Measurements from ENCODE around the gene CDK17. TPM values are rescaled to one million over a fixed set of nuclear protein-coding genes. Genes with fewer than 3 reads are reported as not detected.

CDK17 gene
- total RNA-seq, 2 experiments from 2014 or later = 38.0 to 39.4 TPM

DNA sequence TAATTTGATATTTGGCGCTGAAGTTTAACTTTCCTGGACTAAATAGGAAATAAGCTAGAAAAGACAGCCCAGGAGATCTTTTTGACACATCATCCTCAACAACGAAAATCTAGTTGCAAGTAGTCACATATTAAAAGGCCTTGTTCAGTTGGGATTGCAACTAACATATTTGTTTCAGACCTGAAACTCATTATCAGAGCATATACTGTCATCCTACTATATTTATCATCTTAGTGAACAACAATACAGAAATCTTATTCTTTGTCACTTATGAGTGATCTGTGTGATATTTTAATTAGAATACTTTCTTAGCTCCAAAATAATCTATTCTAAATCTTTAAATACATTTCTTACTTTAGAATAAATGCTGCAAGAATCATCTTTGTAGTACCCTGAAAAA, 134.0 kb downstream of the CDK17 start:
- H3K36me3 Mint-ChIP-seq (ENCODE audit: low read depth) = peaks cover 59% of the 10 kb centered on the region
- DNase-seq = no peak
- intact Hi-C loops (cut with DNase I, micrococcal nuclease) = no loop called here
- CTCF ChIA-PET = interaction anchor here (0.9 to 1.7 kb wide), 3 partner anchors 11 to 251 kb away, joined by 3 to 7 read pairs (median 3); no protein-coding TSS in a partner anchor
- peaks cover 21% of the 10 kb centered on the region for H3K4me1 Mint-ChIP-seq
- ATAC-seq = peak; percentile 61
- no peaks in the 10 kb centered on the region for H3K27me3 Mint-ChIP-seq
- POLR2A ChIA-PET = no interaction called here
- H3K9me3 Mint-ChIP-seq (ENCODE audit: low read depth) = no peaks in the 10 kb centered on the region
- no peak overlapping the region for H3K4me3 Mint-ChIP-seq
- peak overlapping the region; percentile 70 for H3K27ac Mint-ChIP-seq

DNA sequence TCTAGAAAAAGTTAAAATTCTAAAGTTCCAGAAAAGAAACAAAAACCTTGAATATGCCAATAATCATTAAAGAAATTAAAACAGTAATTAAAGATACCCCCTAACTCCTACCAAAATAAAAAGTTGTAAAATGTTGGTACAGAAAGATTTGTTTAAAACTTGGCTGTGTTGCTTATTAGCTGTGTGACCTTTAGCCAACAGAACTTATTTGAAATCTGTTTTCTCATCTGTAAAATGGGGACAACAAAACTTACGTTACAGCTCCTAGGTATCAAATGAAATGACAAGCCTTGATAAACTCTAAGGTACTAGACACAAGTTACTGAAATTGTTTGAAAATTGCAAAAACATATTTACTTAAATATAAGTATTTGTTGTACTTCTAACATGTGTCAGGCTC, 134.4 kb downstream of the CDK17 start:
- intact Hi-C loops (cut with DNase I, micrococcal nuclease) = no loop called here
- ChIA-PET CTCF (interaction anchor here (0.9 to 1.0 kb wide), 2 partner anchors 11 to 251 kb away, joined by 3 read pairs; no protein-coding TSS in a partner anchor), POLR2A (no interaction called here)
- peaks cover 21% of the 10 kb centered on the region for H3K4me1 Mint-ChIP-seq
- H3K27me3 Mint-ChIP-seq = no peaks in the 10 kb centered on the region
- H3K36me3 Mint-ChIP-seq (ENCODE audit: low read depth) = peaks cover 61% of the 10 kb centered on the region
- ATAC-seq = no peak
- no peak for DNase-seq
- no peak overlapping the region for H3K4me3 Mint-ChIP-seq
- H3K27ac Mint-ChIP-seq = peak overlapping the region; percentile 70
- no peaks in the 10 kb centered on the region for H3K9me3 Mint-ChIP-seq (ENCODE audit: low read depth)

DNA sequence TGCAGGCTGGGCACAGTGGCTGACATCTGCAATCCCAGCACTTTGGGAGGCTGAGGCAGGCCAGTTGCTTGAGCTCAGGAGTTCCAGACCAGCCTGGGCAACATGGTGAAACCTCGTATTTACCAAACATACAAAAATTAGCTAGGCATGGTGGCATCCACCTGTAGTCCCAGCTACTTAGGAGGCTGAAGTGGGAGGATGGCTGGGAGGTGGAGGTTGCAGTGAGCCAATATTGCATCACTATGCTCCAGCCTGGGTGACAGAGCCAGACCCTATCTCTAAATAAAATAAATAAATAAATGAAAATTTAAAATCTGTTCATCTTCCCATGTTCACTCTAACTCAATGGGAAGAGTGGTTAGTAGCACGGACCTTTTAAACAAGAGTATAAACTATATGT, 134.8 kb downstream of the CDK17 start:
- no peaks in the 10 kb centered on the region for H3K9me3 Mint-ChIP-seq (ENCODE audit: low read depth)
- peaks cover 25% of the 10 kb centered on the region for H3K4me1 Mint-ChIP-seq
- ChIA-PET CTCF (no interaction called here), POLR2A (no interaction called here)
- intact Hi-C loops (cut with DNase I, micrococcal nuclease) = no loop called here
- ATAC-seq = no peak
- DNase-seq = no peak
- peak overlapping the region; percentile 22 for H3K27ac Mint-ChIP-seq
- peaks cover 61% of the 10 kb centered on the region for H3K36me3 Mint-ChIP-seq (ENCODE audit: low read depth)
- H3K4me3 Mint-ChIP-seq = no peak overlapping the region
- no peaks in the 10 kb centered on the region for H3K27me3 Mint-ChIP-seq

DNA sequence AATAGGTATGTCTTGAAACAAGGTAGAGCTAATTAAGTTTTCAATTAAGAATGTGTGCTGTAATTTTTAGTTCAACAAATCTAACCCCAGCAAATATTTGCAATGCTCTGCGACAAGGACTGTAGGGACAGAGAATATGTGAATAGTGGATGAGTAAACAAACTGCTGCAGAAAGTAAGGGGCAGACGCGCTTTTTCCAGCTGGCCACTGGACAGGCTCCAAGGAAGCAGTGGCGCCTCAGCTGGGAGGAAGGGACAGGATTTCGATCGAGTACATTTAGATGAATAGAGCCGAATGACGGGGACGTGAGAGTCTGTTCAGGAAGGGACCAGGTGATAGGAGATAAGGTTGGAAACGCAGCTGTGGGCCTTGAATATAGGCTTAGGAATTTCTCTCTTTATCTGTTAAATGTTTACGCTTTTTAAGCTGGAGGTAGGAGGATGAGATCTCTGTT, 136.8 kb downstream of the CDK17 start:
- Mint-ChIP-seq H3K27me3 (no peaks in the 10 kb centered on the region), H3K4me1 (peaks cover 23% of the 10 kb centered on the region), H3K9me3 (ENCODE audit: low read depth) (no peaks in the 10 kb centered on the region), H3K4me3 (no peak overlapping the region), H3K27ac (peak overlapping the region; percentile 66), H3K36me3 (ENCODE audit: low read depth) (peaks cover 55% of the 10 kb centered on the region)
- no peak for ATAC-seq
- intact Hi-C loops (cut with DNase I, micrococcal nuclease) = no loop called here
- CTCF ChIA-PET = interaction anchor here (0.9 to 1.1 kb wide), 3 partner anchors 9 to 254 kb away, joined by 3 to 5 read pairs (median 3); no protein-coding TSS in a partner anchor
- POLR2A ChIA-PET = no interaction called here
- DNase-seq = no peak

DNA sequence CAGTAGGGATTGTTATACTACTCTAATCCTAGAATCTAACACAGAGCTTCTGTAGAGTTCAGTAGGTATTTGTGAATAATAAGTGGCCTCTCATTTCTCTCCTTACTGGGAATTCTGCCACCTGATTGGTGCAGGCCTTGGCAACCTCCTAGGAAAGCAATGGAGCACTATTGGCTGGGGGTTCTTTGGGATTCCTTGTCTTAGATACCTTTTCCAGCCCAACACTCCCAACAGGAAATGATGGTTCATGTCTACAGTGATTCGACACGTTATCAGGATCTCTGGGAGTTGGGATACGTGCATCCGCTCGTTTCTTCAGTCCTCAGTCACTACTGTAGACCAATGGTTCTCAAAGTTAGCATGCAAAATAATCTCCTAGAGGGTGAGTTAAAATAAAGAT, 138.7 kb downstream of the CDK17 start:
- intact Hi-C loops (cut with DNase I, micrococcal nuclease) = no loop called here
- Mint-ChIP-seq H3K4me1 (peaks cover 16% of the 10 kb centered on the region), H3K4me3 (no peak overlapping the region), H3K27ac (no peak overlapping the region), H3K9me3 (ENCODE audit: low read depth) (no peaks in the 10 kb centered on the region), H3K36me3 (ENCODE audit: low read depth) (peaks cover 46% of the 10 kb centered on the region), H3K27me3 (no peaks in the 10 kb centered on the region)
- POLR2A ChIA-PET = interaction anchor here (0.6 kb wide), 1 partner anchor 195 kb away, joined by 3 read pairs; no protein-coding TSS in a partner anchor
- DNase-seq (no peak), ATAC-seq (no peak)
- CTCF ChIA-PET = interaction anchor here (0.7 to 0.8 kb wide), 3 partner anchors 65 to 259 kb away, joined by 3 read pairs; no protein-coding TSS in a partner anchor

DNA sequence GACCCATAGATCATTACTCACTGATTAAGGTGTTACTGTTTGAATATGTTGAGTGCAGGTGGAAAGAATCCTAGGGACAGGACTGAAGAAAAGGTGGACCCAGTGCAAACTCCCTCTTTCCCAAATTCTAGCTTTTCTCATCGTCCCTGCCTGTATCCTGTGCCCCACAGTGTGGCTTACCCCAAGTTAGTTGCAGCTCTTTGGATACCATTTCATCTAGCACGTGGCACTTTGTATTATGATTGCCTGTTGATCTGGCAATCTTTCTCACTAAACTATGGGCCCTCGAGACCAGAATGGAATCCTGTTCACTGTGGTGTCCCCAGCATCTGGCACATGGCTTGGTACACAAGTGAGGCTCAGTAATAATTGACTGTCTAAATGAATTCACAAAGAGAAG, 139.6 kb downstream of the CDK17 start:
- ChIA-PET CTCF (interaction anchor here (0.7 to 0.8 kb wide), 3 partner anchors 66 to 260 kb away, joined by 3 read pairs; no protein-coding TSS in a partner anchor), POLR2A (interaction anchor here (0.5 kb wide), 1 partner anchor 46 kb away, joined by 4 read pairs; no protein-coding TSS in a partner anchor)
- Mint-ChIP-seq H3K27me3 (no peaks in the 10 kb centered on the region), H3K27ac (peak overlapping the region; percentile 49), H3K4me1 (peaks cover 12% of the 10 kb centered on the region), H3K36me3 (ENCODE audit: low read depth) (peaks cover 42% of the 10 kb centered on the region), H3K4me3 (no peak overlapping the region), H3K9me3 (ENCODE audit: low read depth) (no peaks in the 10 kb centered on the region)
- ATAC-seq = no peak
- intact Hi-C loops (cut with DNase I, micrococcal nuclease) = no loop called here
- DNase-seq = no peak

DNA sequence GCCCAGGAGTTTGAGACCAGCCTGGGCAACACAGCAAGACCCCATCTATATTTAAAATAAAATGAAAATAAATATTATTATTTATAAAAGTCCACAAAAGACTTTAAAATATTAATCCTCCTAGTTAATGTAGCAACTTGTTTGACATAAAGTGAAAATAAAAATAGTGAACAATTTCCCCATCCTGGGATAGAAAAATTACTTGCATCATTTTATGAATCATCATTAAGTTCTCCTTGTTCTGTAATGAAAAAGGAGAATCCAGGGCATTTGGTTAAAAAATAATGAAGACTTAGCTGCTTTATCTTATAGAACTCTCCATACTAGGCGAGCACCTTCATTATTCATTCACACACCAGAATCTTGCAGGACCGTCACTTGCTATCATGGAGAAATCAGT, 140.0 kb downstream of the CDK17 start:
- Mint-ChIP-seq H3K4me3 (no peak overlapping the region), H3K27me3 (no peaks in the 10 kb centered on the region), H3K9me3 (ENCODE audit: low read depth) (no peaks in the 10 kb centered on the region), H3K4me1 (peaks cover 12% of the 10 kb centered on the region), H3K36me3 (ENCODE audit: low read depth) (peaks cover 42% of the 10 kb centered on the region), H3K27ac (peak overlapping the region; percentile 49)
- ChIA-PET CTCF (interaction anchor here (1.2 kb wide), 1 partner anchor 45 kb away, joined by 4 read pairs; no protein-coding TSS in a partner anchor), POLR2A (interaction anchor here (0.5 kb wide), 1 partner anchor 45 kb away, joined by 4 read pairs; no protein-coding TSS in a partner anchor)
- ATAC-seq (no peak), DNase-seq (no peak)
- intact Hi-C loops (cut with DNase I, micrococcal nuclease) = no loop called here

DNA sequence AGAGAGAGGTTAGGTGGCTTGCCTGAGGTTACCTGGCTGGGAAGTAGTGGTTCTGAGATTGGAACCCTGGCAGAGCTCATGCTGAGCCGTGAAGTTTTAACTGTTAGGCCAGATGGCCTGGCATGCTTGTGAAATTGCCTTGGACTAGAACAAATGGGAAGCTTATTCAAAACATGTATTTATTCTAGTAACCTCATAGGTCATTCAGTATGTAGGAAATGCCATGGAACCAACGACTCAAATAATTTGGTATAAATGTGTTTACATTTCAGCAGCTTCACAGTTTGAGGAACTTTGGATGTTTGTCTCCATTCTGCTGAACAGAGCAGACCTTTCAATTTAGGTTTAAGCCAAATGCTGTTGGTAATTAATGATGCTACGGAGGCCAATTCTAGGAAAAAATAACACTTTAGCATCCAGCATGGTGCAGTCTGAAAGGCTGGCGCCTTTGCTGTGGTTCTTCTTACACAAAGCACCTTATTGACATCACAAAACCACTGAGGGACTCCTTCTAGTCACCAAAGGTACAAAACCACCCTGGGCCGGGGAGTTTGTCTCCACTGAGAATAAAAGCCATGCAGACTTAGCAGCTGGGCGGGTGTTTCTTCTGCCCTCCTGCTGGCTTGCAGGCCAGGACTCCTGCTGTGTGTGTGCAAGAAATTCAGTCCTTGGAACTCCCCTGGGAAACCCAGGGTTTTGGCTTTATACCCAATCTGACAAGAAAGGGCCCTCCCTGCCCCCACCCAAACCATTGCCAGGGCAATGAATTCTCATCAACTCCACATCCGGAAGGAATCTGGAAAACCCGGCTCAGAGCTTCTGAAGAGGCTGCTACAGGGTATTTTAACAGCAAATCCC, 141.9 kb downstream of the CDK17 start:
- peak; percentile 70 for ATAC-seq
- ChIA-PET CTCF (interaction anchor here (0.6 to 0.8 kb wide), 3 partner anchors 41 to 140 kb away, joined by 3 read pairs; no protein-coding TSS in a partner anchor), POLR2A (no interaction called here)
- peak; percentile 45 for DNase-seq
- Mint-ChIP-seq H3K4me3 (no peak overlapping the region), H3K9me3 (ENCODE audit: low read depth) (no peaks in the 10 kb centered on the region), H3K27me3 (no peaks in the 10 kb centered on the region), H3K36me3 (ENCODE audit: low read depth) (peaks cover 37% of the 10 kb centered on the region), H3K4me1 (peaks cover 15% of the 10 kb centered on the region), H3K27ac (peak overlapping the region; percentile 58)
- intact Hi-C loops (cut with DNase I, micrococcal nuclease) = no loop called here

DNA sequence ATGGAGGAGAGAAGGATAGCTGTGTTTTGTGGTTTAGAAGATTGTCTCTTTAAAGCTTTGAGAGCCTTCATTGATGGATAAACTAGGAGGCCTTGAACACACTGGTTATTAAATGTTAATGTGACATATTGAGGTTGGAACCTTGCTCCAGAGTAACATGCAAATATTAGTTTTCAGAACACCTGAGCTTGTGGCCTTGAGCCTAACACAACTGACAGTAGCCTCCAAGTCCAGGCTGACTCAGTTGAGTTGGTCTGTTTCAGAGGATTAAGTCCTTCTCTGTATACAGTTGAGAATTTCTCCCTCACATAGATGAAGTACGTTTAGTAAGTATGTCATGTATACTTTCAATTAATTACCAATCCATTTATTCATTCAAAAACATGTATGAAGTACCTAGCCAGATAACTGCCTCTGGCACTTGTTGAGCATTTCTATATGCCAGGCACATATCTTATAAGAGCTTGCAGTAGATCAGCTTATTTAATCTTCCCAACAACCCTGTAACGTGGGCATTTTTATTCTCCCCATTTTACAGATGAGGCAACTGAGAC, 142.6 kb downstream of the CDK17 start:
- H3K4me3 Mint-ChIP-seq = no peak overlapping the region
- peaks cover 33% of the 10 kb centered on the region for H3K36me3 Mint-ChIP-seq (ENCODE audit: low read depth)
- ChIA-PET POLR2A (no interaction called here), CTCF (interaction anchor here (0.8 kb wide), 1 partner anchor 141 kb away, joined by 3 read pairs; no protein-coding TSS in a partner anchor)
- no peaks in the 10 kb centered on the region for H3K27me3 Mint-ChIP-seq
- no peaks in the 10 kb centered on the region for H3K9me3 Mint-ChIP-seq (ENCODE audit: low read depth)
- no peak overlapping the region for H3K27ac Mint-ChIP-seq
- peaks cover 16% of the 10 kb centered on the region for H3K4me1 Mint-ChIP-seq
- ATAC-seq (no peak), DNase-seq (no peak)
- intact Hi-C loops (cut with DNase I, micrococcal nuclease) = no loop called here

DNA sequence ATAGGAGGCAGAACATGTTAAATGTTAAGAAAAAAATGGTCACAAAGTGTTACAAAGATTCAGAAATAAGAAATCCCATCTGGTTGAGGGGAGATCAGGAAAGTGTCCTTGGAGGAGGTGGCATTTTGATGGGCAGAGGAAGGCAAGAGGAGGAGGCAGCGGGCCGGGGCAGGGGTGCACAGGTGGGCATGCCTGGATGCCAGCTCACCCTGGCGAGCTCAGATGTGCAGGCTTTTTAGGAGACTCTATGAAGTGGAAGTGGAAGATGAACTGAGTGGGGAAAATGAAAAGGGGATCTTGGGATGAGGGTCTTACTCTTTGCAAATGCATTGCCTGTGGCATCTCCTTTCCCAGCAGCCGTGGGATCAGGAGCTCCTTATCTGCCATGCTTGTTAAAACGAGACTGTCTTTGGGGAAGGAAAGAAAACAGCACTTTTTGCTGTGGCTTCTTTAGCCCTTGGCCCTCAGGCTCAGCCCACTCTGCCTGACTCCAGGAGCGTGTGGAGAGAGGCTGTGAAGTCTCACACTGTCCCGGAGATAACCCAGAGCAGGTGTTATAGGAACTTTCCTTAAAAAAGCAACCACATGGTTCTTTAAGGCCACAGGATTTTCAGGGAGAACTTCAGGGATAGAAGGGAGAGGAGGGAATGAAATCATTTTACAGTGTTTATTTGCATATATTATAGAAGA, 143.4 kb downstream of the CDK17 start:
- ATAC-seq = no peak
- DNase-seq = no peak
- Mint-ChIP-seq H3K4me3 (no peak overlapping the region), H3K36me3 (ENCODE audit: low read depth) (peaks cover 38% of the 10 kb centered on the region), H3K9me3 (ENCODE audit: low read depth) (no peaks in the 10 kb centered on the region), H3K27ac (no peak overlapping the region), H3K4me1 (peaks cover 20% of the 10 kb centered on the region), H3K27me3 (no peaks in the 10 kb centered on the region)
- CTCF ChIA-PET = interaction anchor here (1.0 kb wide), 1 partner anchor 189 kb away, joined by 4 read pairs; no protein-coding TSS in a partner anchor
- POLR2A ChIA-PET = no interaction called here
- intact Hi-C loops (cut with DNase I, micrococcal nuclease) = no loop called here

DNA sequence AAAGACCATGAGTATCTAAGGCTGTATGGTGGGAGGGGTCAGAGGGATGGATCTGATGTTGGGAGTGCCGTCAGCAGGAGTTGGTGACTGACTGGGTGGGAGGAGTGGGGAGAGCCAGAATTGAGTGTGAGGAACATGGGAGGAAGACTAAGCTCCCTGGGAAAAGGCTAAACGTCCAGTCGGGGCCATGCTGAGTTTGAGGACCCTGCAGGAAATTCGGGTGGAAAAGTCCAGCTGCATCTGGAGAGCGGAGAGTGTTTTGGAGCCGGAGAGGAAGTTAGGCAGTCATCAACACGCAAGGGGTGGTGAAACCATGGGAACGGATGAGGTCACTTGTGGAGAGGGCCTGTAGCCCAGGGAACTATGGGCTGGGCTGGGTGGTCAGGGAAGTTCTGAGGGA, 145.2 kb downstream of the CDK17 start:
- H3K36me3 Mint-ChIP-seq (ENCODE audit: low read depth) = peaks cover 39% of the 10 kb centered on the region
- H3K9me3 Mint-ChIP-seq (ENCODE audit: low read depth) = no peaks in the 10 kb centered on the region
- no peak overlapping the region for H3K4me3 Mint-ChIP-seq
- DNase-seq (no peak), ATAC-seq (no peak)
- H3K4me1 Mint-ChIP-seq = peaks cover 30% of the 10 kb centered on the region
- intact Hi-C loops (cut with DNase I, micrococcal nuclease) = no loop called here
- no peaks in the 10 kb centered on the region for H3K27me3 Mint-ChIP-seq
- POLR2A ChIA-PET = no interaction called here
- CTCF ChIA-PET = interaction anchor here (0.9 to 1.2 kb wide), 2 partner anchors 11 to 13 kb away, joined by 3 read pairs; no protein-coding TSS in a partner anchor
- peak overlapping the region; percentile 65 for H3K27ac Mint-ChIP-seq

All from activated CD4-positive, alpha-beta T cell treated with anti-CD3 and anti-CD28 coated beads for 36 hours (primary cell).